Measurements from ENCODE around the gene GCSAM.

GCSAM gene

GRCh38 chr3:112111785-112112402 is 21.2 kb downstream of the GCSAM start:
- TF ChIP-seq REST (IDR thresholded peaks at IDR 0.05; ENCODE audit: low read depth) (no peak), RAD21 (IDR thresholded peaks at IDR 0.05; ENCODE audit: low read depth) (peak; percentile 81)

GRCh38 chr3:112109322-112109721 is 23.7 kb downstream of the GCSAM start:
- TF ChIP-seq EGR1 (IDR thresholded peaks at IDR 0.05) (no peak), EP300 (IDR thresholded peaks at IDR 0.05; ENCODE audit: borderline replicate concordance) (no peak), USF1 (IDR thresholded peaks at IDR 0.05) (peak; percentile 34; the same call in 1 of the 2 replicates), FOXM1 (IDR thresholded peaks at IDR 0.05; ENCODE audit: borderline replicate concordance, low read depth) (no peak), TCF12 (IDR thresholded peaks at IDR 0.05; ENCODE audit: low read depth) (no peak), REST (IDR thresholded peaks at IDR 0.05; ENCODE audit: low read depth) (no peak), TEAD4 (IDR thresholded peaks at IDR 0.05) (no peak)

DNA sequence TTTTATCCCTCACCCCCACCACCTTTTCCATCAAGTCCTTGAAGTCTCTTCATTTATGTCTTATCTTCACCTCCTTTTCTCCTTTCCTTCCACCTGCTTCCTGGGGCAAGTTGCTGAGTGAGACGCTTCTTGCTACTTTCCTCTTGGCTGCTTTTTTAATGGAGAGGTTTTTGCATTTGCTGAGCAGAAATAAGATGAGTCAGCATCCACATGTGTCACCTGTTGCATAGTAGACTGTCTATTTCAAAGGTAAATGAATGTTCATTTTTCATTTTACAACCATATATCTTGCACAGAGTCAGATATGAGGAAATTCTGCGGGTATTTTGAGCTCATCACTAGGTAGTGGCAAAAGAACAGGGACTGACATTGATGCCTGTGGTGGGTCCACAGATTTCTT is 28.3 kb downstream of the GCSAM start:
- TF ChIP-seq EGR1 (IDR thresholded peaks at IDR 0.05) = no peak
- TF ChIP-seq TCF12 (IDR thresholded peaks at IDR 0.05; ENCODE audit: low read depth) = no peak
- TF ChIP-seq NFIC (IDR thresholded peaks at IDR 0.05) = no peak
- no peak for TF ChIP-seq CREB1 (IDR thresholded peaks at IDR 0.05; ENCODE audit: low read depth)
- TF ChIP-seq CEBPB (IDR thresholded peaks at IDR 0.05) = no peak

DNA sequence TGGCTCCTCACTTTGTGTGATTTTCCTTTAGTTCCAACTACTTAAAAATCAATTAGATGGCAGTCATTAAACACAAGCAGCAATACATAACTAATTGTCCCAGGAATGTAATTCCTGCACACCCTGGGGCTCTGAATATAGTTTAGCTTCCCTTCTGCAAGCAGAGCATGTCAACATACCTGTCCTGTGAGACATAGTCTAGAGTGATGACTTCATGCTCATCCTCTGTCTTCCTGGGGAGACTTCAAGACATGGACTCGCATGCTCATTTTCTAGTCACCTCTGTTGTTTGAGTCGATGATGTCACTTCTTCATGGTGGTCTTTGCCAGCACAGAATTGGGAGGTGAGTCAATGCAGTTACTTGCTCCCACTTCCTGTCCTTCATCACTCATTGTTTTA is 31.1 kb downstream of the GCSAM start:
- TF ChIP-seq CEBPB (IDR thresholded peaks at IDR 0.05) = no peak
- no peak for TF ChIP-seq EP300 (IDR thresholded peaks at IDR 0.05; ENCODE audit: borderline replicate concordance)
- no peak for TF ChIP-seq TCF12 (IDR thresholded peaks at IDR 0.05; ENCODE audit: low read depth)

DNA sequence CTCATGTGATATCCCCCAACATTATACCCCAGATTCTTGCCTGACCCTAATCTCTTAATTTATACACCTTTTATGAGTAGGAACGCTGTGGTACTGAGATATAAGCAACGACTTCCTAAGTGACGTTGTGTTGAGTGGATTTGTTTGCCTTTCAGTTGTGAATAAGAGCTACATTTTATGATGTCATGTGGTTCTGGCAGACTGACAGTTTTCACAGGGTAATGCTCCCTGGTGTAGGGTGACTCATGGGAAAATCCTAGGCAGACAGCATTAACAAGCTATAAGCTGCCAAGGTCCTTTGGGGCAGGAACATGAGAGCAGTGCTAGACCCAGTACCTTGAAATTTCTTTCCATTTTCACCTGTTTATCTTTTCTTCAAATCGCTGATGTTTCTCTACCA is 35.7 kb downstream of the GCSAM start:
- no peak for TF ChIP-seq MAX (IDR thresholded peaks at IDR 0.05)
- TF ChIP-seq RAD21 (IDR thresholded peaks at IDR 0.05; ENCODE audit: low read depth) = no peak
- peak; percentile 57 for TF ChIP-seq NFIC (IDR thresholded peaks at IDR 0.05)
- no peak for TF ChIP-seq TAF1 (IDR thresholded peaks at IDR 0.05; ENCODE audit: low read depth)
- TF ChIP-seq CREB1 (IDR thresholded peaks at IDR 0.05; ENCODE audit: low read depth) = peak; percentile 49; the same call in 1 of the 2 replicates
- no peak for TF ChIP-seq TCF12 (IDR thresholded peaks at IDR 0.05; ENCODE audit: low read depth)
- no peak for TF ChIP-seq TEAD4 (IDR thresholded peaks at IDR 0.05)
- no peak for TF ChIP-seq ZBTB7A (IDR thresholded peaks at IDR 0.05; ENCODE audit: low read depth)

DNA sequence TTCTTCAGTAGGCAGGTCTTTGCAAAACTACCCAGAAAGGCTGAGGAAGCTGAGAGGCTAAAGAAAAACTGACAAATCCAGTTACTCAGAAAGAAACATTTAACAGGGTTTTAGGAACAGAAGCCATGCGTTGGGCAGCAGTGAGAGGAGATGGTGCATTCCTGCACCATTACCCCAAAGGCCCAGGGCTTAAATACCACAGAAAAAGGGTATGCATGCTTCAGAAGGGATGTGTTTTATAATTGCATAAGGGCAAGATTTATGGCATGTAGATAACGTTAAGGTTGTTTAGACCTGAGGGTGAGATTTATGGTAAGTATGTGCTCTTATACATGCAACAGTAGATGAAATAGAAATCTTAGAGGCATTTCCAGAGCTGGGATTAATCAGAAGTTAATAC is 36.9 kb downstream of the GCSAM start:
- no peak for TF ChIP-seq YY1 (IDR thresholded peaks at IDR 0.05; ENCODE audit: low read depth)
- TF ChIP-seq USF1 (IDR thresholded peaks at IDR 0.05) = no peak
- no peak for TF ChIP-seq FOXM1 (IDR thresholded peaks at IDR 0.05; ENCODE audit: borderline replicate concordance, low read depth)
- TF ChIP-seq TAF1 (IDR thresholded peaks at IDR 0.05; ENCODE audit: low read depth) = no peak
- TF ChIP-seq TEAD4 (IDR thresholded peaks at IDR 0.05) = no peak
- TF ChIP-seq ZBTB7A (IDR thresholded peaks at IDR 0.05; ENCODE audit: low read depth) = no peak
- TF ChIP-seq EGR1 (IDR thresholded peaks at IDR 0.05) = no peak

DNA sequence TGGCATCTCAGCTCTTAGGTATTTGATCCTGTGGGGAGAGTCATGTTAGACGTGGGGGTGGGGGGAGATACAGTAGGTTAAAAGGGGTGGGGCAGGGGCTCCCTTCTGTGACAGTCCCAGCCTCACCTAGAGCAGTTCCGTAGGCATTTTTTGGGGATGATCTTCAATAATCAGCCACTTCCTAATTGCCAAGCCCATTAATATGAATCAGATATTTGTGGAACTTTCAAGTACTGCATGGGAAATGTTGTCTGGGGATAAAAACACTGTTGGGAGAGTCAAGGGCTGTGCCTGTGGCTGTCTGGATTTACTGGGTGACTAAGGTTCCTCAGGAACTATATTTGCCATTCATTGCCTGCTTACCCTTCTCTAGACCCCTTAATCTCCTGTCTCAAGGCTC is 37.3 kb downstream of the GCSAM start:
- no peak for TF ChIP-seq TEAD4 (IDR thresholded peaks at IDR 0.05)
- no peak for TF ChIP-seq CREB1 (IDR thresholded peaks at IDR 0.05; ENCODE audit: low read depth)
- TF ChIP-seq REST (IDR thresholded peaks at IDR 0.05; ENCODE audit: low read depth) = no peak
- TF ChIP-seq RAD21 (IDR thresholded peaks at IDR 0.05; ENCODE audit: low read depth) = no peak
- TF ChIP-seq TCF12 (IDR thresholded peaks at IDR 0.05; ENCODE audit: low read depth) = no peak
- TF ChIP-seq USF1 (IDR thresholded peaks at IDR 0.05) = no peak
- TF ChIP-seq FOXM1 (IDR thresholded peaks at IDR 0.05; ENCODE audit: borderline replicate concordance, low read depth) = no peak
- no peak for TF ChIP-seq CEBPB (IDR thresholded peaks at IDR 0.05)
- TF ChIP-seq TAF1 (IDR thresholded peaks at IDR 0.05; ENCODE audit: low read depth) = no peak
- no peak for TF ChIP-seq EGR1 (IDR thresholded peaks at IDR 0.05)
- no peak for TF ChIP-seq MAX (IDR thresholded peaks at IDR 0.05)
- TF ChIP-seq EP300 (IDR thresholded peaks at IDR 0.05; ENCODE audit: borderline replicate concordance) = no peak
- TF ChIP-seq NFIC (IDR thresholded peaks at IDR 0.05) = no peak
- TF ChIP-seq YY1 (IDR thresholded peaks at IDR 0.05; ENCODE audit: low read depth) = no peak
- TF ChIP-seq ZBTB7A (IDR thresholded peaks at IDR 0.05; ENCODE audit: low read depth) = no peak

All from Ishikawa (cell line).